NCI-H146 (cell line): ENCODE results near the gene UNC13C.

Experiments used
- DNase-seq: peaks from one replicate; lab custom pipeline; 2025; lab: John Stamatoyannopoulos, UW

Gene UNC13C

GRCh38 chr15:54026258-54026657, 48.0 kb downstream of the UNC13C start:
- DNase-seq, result no peak

- DNase-seq, result no peak
These were observed 48.6 kb downstream of the UNC13C start for GRCh38 chr15:54026891-54027290.

- no peak for DNase-seq
These were observed 50.8 kb downstream of the UNC13C start for GRCh38 chr15:54029081-54029480.

GRCh38 chr15:54032066-54032465, 53.8 kb downstream of the UNC13C start:
- DNase-seq, result no peak

GRCh38 chr15:54033356-54033860, 55.2 kb downstream of the UNC13C start:
- no peak for DNase-seq

GRCh38 chr15:54033869-54034458, 55.7 kb downstream of the UNC13C start:
- DNase-seq, result no peak

GRCh38 chr15:54035616-54036015, 57.4 kb downstream of the UNC13C start:
- no peak for DNase-seq

GRCh38 chr15:54045397-54045796, 67.2 kb downstream of the UNC13C start:
- no peak for DNase-seq

- no peak for DNase-seq
These were observed 67.9 kb downstream of the UNC13C start for GRCh38 chr15:54046093-54046492.

GRCh38 chr15:54064365-54064764, 86.1 kb downstream of the UNC13C start:
- DNase-seq, result no peak

- no peak for DNase-seq
These were observed 88.2 kb downstream of the UNC13C start for GRCh38 chr15:54066403-54066802.

GRCh38 chr15:54082836-54083492, 104.7 kb downstream of the UNC13C start:
- no peak for DNase-seq

- no peak for DNase-seq
These were observed 105.3 kb downstream of the UNC13C start for GRCh38 chr15:54083501-54083900.

GRCh38 chr15:54083991-54084390, 105.8 kb downstream of the UNC13C start:
- no peak for DNase-seq

GRCh38 chr15:54088837-54089236, 110.6 kb downstream of the UNC13C start:
- no peak for DNase-seq

- DNase-seq, result no peak
These were observed 111.5 kb downstream of the UNC13C start for GRCh38 chr15:54089776-54090175.

GRCh38 chr15:54091651-54092050, 113.4 kb downstream of the UNC13C start:
- DNase-seq, result no peak

- DNase-seq, result no peak
These were observed 116.4 kb downstream of the UNC13C start for GRCh38 chr15:54094661-54095060.

- DNase-seq, result no peak
These were observed 118.8 kb downstream of the UNC13C start for GRCh38 chr15:54097019-54097418.

- no peak for DNase-seq
These were observed 120.8 kb downstream of the UNC13C start for GRCh38 chr15:54099010-54099409.

GRCh38 chr15:54101664-54102270, 123.5 kb downstream of the UNC13C start:
- DNase-seq, result no peak

GRCh38 chr15:54102704-54103103, 124.5 kb downstream of the UNC13C start:
- DNase-seq, result no peak

- DNase-seq, result no peak
These were observed 130.8 kb downstream of the UNC13C start for GRCh38 chr15:54109014-54109413.
